DND-41 (cell line): ENCODE measurements around the gene FBXO15.

Source experiments
- EZH2 ChIP-seq: IDR thresholded peaks from 3 replicates; pipeline ENCODE4 v1.6.1; 2012; ENCODE audit warnings: borderline replicate concordance, low read depth, mild to moderate bottlenecking, moderate library complexity, low read length, inconsistent platforms; ENCODE audit not compliant: severe bottlenecking
- TF ChIP-seq, protein P1 (sequence below): IDR thresholded peaks from 2 replicates; pipeline ENCODE4 v1.5.1; 2012; ENCODE audit warnings: borderline replicate concordance, low read length, moderate library complexity, mild to moderate bottlenecking; ENCODE audit not compliant: poor library complexity, severe bottlenecking; ENCODE audit errors: extremely low read depth

DNA sequence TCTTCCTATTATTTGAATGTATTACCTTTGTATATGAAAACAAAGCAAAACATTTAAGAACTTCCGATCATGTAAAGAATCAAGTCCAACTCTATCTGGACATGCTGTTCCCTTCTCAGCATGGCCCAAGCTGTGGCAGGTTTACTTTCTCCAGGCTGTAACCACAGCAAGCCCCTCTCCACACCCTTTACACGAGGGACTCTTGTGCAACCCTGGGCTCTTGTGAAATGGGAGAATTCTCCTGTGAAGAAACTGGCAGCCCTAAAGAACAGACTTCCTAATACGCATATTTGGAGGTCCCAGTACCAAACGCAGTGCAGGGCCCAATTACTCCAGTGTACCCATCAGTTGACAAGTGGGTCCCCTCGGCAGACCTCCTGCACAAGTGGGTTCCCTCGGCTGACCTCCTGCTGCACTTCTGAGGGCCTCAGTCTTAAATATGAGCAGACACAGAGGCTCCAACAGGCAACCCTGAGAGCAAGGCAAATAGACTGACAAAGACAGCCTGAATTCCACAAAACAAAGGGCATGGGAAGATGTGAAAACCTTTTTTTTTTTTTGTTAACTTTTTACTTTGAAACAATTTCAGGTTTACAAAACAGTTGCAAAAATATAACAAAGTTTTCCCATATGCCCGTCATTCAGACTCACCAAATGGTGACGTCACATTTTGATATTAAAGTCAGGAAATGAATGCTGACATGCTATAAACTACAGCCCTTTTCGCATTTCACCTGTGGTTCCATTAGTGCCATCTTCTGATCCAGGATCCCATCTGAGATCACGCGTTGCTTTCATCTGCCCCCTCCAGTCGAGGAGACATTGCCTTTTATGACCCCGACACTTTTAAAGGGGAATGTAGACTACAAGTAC, 78.2 kb downstream of the FBXO15 start:
- TF ChIP-seq, protein P1, sequence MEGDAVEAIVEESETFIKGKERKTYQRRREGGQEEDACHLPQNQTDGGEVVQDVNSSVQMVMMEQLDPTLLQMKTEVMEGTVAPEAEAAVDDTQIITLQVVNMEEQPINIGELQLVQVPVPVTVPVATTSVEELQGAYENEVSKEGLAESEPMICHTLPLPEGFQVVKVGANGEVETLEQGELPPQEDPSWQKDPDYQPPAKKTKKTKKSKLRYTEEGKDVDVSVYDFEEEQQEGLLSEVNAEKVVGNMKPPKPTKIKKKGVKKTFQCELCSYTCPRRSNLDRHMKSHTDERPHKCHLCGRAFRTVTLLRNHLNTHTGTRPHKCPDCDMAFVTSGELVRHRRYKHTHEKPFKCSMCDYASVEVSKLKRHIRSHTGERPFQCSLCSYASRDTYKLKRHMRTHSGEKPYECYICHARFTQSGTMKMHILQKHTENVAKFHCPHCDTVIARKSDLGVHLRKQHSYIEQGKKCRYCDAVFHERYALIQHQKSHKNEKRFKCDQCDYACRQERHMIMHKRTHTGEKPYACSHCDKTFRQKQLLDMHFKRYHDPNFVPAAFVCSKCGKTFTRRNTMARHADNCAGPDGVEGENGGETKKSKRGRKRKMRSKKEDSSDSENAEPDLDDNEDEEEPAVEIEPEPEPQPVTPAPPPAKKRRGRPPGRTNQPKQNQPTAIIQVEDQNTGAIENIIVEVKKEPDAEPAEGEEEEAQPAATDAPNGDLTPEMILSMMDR = no peak
- no peak for TF ChIP-seq EZH2
